Measurements from ENCODE around the gene GABRB2.

GRCh38 chr5:161387121-161387520, 159.4 kb downstream of the GABRB2 start:
- TF ChIP-seq, protein P1, sequence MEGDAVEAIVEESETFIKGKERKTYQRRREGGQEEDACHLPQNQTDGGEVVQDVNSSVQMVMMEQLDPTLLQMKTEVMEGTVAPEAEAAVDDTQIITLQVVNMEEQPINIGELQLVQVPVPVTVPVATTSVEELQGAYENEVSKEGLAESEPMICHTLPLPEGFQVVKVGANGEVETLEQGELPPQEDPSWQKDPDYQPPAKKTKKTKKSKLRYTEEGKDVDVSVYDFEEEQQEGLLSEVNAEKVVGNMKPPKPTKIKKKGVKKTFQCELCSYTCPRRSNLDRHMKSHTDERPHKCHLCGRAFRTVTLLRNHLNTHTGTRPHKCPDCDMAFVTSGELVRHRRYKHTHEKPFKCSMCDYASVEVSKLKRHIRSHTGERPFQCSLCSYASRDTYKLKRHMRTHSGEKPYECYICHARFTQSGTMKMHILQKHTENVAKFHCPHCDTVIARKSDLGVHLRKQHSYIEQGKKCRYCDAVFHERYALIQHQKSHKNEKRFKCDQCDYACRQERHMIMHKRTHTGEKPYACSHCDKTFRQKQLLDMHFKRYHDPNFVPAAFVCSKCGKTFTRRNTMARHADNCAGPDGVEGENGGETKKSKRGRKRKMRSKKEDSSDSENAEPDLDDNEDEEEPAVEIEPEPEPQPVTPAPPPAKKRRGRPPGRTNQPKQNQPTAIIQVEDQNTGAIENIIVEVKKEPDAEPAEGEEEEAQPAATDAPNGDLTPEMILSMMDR (IDR thresholded peaks at IDR 0.05), result no peak
- no peak for TF ChIP-seq REST (IDR thresholded peaks at IDR 0.05; ENCODE audit: insufficient read depth in 1 of 2, low read depth in 2 of 2, low read length in 1 of 2)
- TF ChIP-seq TCF7L2 (IDR thresholded peaks at IDR 0.05; ENCODE audit: low read depth, low read length), result no peak
- TF ChIP-seq POLR2AphosphoS5 (IDR thresholded peaks at IDR 0.05; ENCODE audit: low read depth, low read length), result no peak
- no peak for TF ChIP-seq SIN3A (IDR thresholded peaks at IDR 0.05; ENCODE audit: borderline replicate concordance, insufficient read depth, low read depth, low read length)

All from Panc1 (cell line).